Measurements from ENCODE around the gene IL10RA.

DNA sequence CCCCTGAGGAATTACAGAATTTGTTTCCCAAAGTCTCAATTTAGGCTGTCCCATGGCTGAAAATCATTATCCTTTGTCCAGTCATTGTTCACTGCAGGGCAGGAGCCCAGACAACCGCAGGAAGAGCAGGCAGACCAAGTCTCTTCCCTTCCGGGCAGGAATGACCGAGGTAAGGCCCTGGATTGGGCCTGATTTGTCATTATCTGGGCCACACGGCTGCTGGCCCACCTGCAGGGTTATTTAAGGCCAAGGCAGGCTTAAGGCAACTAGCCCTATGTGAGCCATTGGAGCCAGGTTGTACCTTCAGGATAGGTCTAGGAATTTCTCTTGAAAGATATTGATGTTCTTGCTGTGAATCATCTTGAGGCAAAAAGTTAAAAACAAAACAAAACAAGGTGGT lies 9.7 kb upstream of the IL10RA start:
- no peak for TF ChIP-seq EZH2 (IDR thresholded peaks at IDR 0.05; ENCODE audit: low read length, unreplicated experiment)
- TF ChIP-seq, protein P1, sequence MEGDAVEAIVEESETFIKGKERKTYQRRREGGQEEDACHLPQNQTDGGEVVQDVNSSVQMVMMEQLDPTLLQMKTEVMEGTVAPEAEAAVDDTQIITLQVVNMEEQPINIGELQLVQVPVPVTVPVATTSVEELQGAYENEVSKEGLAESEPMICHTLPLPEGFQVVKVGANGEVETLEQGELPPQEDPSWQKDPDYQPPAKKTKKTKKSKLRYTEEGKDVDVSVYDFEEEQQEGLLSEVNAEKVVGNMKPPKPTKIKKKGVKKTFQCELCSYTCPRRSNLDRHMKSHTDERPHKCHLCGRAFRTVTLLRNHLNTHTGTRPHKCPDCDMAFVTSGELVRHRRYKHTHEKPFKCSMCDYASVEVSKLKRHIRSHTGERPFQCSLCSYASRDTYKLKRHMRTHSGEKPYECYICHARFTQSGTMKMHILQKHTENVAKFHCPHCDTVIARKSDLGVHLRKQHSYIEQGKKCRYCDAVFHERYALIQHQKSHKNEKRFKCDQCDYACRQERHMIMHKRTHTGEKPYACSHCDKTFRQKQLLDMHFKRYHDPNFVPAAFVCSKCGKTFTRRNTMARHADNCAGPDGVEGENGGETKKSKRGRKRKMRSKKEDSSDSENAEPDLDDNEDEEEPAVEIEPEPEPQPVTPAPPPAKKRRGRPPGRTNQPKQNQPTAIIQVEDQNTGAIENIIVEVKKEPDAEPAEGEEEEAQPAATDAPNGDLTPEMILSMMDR (conservative IDR thresholded peaks at IDR 0.05; ENCODE audit: low read depth, low read length), result no peak
- TF ChIP-seq EZH2phosphoT487 (IDR thresholded peaks at IDR 0.05; ENCODE audit: borderline replicate concordance, low read length), result no peak
